Adipocyte (in vitro differentiated cells): Measurements from ENCODE around the gene UBE3B.
"Not testable (repeated sequence)": the region's sequence is repeated elsewhere in the genome, so short reads cannot be mapped to it uniquely, and the experiment has no call there.

Experiments
- DNase-seq: peaks from one replicate; pipeline ENCODE4 v3.0.0-alpha.2; 2015; ENCODE audit warnings: low read depth
- H3K27me3 ChIP-seq: replicated peaks from 2 replicates; pipeline ENCODE4 v1.7.0; 2013; ENCODE audit warnings: mild to moderate bottlenecking, low read length, moderate library complexity; ENCODE audit not compliant: control insufficient read depth, insufficient read depth
- H3K36me3 ChIP-seq: 2 replicates; pipeline ENCODE4 v1.7.0; 2013; ENCODE audit warnings: low read length, mild to moderate bottlenecking, moderate library complexity; ENCODE audit not compliant: control insufficient read depth, insufficient read depth, severe bottlenecking
- H3K4me1 ChIP-seq: 2 replicates; pipeline ENCODE4 v1.7.0; 2013; ENCODE audit warnings: mild to moderate bottlenecking, low read length, moderate library complexity; ENCODE audit not compliant: control insufficient read depth, insufficient read depth
- H3K4me3 ChIP-seq: 2 replicates; pipeline ENCODE4 v1.7.0; 2013; ENCODE audit warnings: mild to moderate bottlenecking, low read length, moderate library complexity
- H3K9ac ChIP-seq: 2 replicates; pipeline ENCODE4 v1.7.0; 2013; ENCODE audit warnings: mild to moderate bottlenecking, low read length, moderate library complexity
- H3K9me3 ChIP-seq: 2 replicates; pipeline ENCODE4 v1.7.0; 2013; ENCODE audit warnings: mild to moderate bottlenecking, low read length, moderate library complexity; ENCODE audit not compliant: control insufficient read depth

Gene UBE3B

GRCh38 chr12:109477185-109477962 is at the start of gene UBE3B, which contains the start of gene KCTD10:
UBE3B (plus strand) TSS chr12:109477634; CDS start chr12:109483552, 5,918 bp downstream.
KCTD10 (minus strand) TSS chr12:109477300; CDS start chr12:109477262, 38 bp downstream.
- Histone ChIP-seq H3K27me3 (no peaks in the 10 kb centered on the region), H3K4me1 (peaks cover 37% of the 10 kb centered on the region), H3K36me3 (peaks cover 8% of the 10 kb centered on the region), H3K4me3 (peak within 1 kb of the TSS; percentile 95), H3K9ac (peak within 1 kb of the TSS; percentile 99), H3K9me3 (no peaks in the 10 kb centered on the region)
- peak; percentile 96 for DNase-seq

GRCh38 chr12:109428037-109428629 is 49.3 kb upstream of the UBE3B start:
- H3K4me1 ChIP-seq, result peaks cover 3% of the 10 kb centered on the region
- H3K36me3 ChIP-seq, result no peaks in the 10 kb centered on the region
- no peaks in the 10 kb centered on the region for H3K9me3 ChIP-seq
- peaks cover 27% of the 10 kb centered on the region for H3K27me3 ChIP-seq
- peak; percentile 90 for DNase-seq
- H3K9ac ChIP-seq, result peak overlapping the region; percentile 9
- no peak overlapping the region for H3K4me3 ChIP-seq

GRCh38 chr12:109428804-109429203 is 48.6 kb upstream of the UBE3B start:
- H3K4me1 ChIP-seq, DNase-seq, H3K4me3 ChIP-seq, H3K36me3 ChIP-seq, H3K9me3 ChIP-seq: not testable (repeated sequence)
- H3K27me3 ChIP-seq, result peaks cover 23% of the 10 kb centered on the region
- peak overlapping the region; percentile 9 for H3K9ac ChIP-seq

DNA sequence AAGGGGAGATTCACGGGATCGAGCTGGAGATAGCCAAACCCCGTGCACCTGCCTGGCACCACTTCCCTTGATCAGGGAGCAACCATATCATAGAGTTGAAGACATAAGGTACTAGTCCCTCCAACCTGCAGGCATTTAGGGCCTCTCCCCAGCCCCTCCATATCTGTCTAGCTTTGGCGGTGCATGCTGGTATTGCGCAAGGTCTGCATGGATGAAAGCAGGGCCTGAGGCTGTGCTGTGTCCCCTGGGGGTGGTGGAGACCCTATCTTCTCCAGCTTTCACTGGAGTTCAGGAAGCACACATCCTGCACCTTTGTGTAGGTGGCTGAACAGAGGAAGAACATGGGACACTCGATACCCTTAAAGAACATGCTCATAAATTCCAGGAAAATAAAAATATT is 47.2 kb upstream of the UBE3B start:
- no peak for DNase-seq
- Histone ChIP-seq H3K4me3 (no peak overlapping the region), H3K9ac (no peak overlapping the region), H3K36me3 (no peaks in the 10 kb centered on the region), H3K4me1 (peaks cover 10% of the 10 kb centered on the region), H3K27me3 (peaks cover 14% of the 10 kb centered on the region), H3K9me3 (no peaks in the 10 kb centered on the region)

DNA sequence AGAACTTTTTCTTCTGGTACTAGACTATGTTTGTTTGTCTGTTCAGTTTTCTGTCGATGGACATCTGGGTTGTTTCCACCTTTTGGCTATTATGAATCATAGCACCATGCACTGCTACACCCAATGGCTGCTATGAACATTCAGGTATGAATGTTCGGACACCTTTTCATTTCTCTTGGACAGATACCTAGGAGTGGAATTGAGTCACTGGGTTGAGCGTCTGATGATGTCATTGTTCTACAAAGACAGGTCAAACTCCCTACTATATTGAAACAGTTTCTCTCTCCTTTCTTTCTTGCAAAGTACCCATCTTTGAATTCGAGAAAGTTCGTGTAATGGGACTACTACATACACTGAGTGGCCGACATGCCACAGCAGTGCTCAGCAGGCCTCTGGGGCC is 45.0 kb upstream of the UBE3B start:
- Histone ChIP-seq H3K27me3 (no peaks in the 10 kb centered on the region), H3K4me1 (peaks cover 10% of the 10 kb centered on the region), H3K36me3 (no peaks in the 10 kb centered on the region), H3K9ac (no peak overlapping the region), H3K4me3 (no peak overlapping the region), H3K9me3 (no peaks in the 10 kb centered on the region)
- no peak for DNase-seq

- no peaks in the 10 kb centered on the region for H3K36me3 ChIP-seq
- no peak overlapping the region for H3K9ac ChIP-seq
- DNase-seq, result peak; percentile 87
- H3K9me3 ChIP-seq, result no peaks in the 10 kb centered on the region
- H3K4me3 ChIP-seq, result no peak overlapping the region
- no peaks in the 10 kb centered on the region for H3K27me3 ChIP-seq
- peaks cover 10% of the 10 kb centered on the region for H3K4me1 ChIP-seq
Measured at GRCh38 chr12:109432842-109433304, 44.6 kb upstream of the UBE3B start.

GRCh38 chr12:109433618-109434017 is 43.8 kb upstream of the UBE3B start:
- Histone ChIP-seq H3K9me3 (no peaks in the 10 kb centered on the region), H3K4me1 (peaks cover 10% of the 10 kb centered on the region), H3K27me3 (no peaks in the 10 kb centered on the region), H3K9ac (no peak overlapping the region), H3K36me3 (no peaks in the 10 kb centered on the region), H3K4me3 (no peak overlapping the region)
- DNase-seq, result no peak

DNA sequence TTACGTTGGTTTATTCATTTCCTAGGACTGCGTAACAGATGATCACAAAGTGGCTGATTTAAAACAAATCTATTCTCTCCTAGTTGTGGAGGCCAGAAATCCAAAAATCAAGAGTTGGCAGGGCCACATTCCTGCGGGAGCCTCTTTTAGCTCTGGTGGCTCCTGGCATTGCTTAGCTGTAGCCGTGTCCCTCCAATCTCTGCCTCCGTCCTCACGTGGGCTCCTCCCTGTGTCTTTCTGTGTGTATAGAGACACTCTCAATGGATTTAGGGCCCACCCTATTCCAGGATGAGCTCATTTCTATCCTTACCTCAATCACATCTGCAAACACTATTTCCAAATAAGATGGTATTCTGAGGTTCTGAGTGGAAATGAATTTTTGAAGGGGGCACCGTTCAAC is 42.9 kb upstream of the UBE3B start:
- Histone ChIP-seq H3K4me3 (no peak overlapping the region), H3K4me1 (peaks cover 19% of the 10 kb centered on the region), H3K9ac (no peak overlapping the region), H3K9me3 (no peaks in the 10 kb centered on the region), H3K36me3 (no peaks in the 10 kb centered on the region), H3K27me3 (no peaks in the 10 kb centered on the region)
- DNase-seq, result no peak

- Histone ChIP-seq H3K27me3 (no peaks in the 10 kb centered on the region), H3K9me3 (no peaks in the 10 kb centered on the region), H3K9ac (no peak overlapping the region), H3K4me3 (no peak overlapping the region), H3K36me3 (no peaks in the 10 kb centered on the region), H3K4me1 (peaks cover 27% of the 10 kb centered on the region)
- DNase-seq, result no peak
Measured at GRCh38 chr12:109435428-109436187, 41.8 kb upstream of the UBE3B start.

DNA sequence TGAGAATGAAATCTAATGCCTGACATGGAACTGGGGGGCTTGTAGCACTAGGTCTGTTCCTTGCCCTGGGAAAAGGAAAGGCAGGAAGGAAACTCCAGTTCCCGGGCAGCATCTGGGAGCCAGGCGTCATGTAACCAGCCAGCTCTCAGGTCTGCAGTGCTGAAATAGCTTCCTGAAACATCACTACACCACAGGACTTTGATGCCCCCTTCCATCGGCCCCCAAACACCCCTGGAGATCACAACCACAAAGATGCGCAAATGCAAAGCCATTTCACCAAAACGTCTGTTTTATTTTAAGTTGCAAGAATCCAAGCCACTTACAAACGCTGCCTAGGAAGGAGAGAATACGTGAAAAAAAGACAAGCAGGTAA is 41.3 kb upstream of the UBE3B start:
- Histone ChIP-seq H3K4me3 (no peak overlapping the region), H3K4me1 (peaks cover 32% of the 10 kb centered on the region), H3K36me3 (no peaks in the 10 kb centered on the region), H3K27me3 (no peaks in the 10 kb centered on the region), H3K9me3 (no peaks in the 10 kb centered on the region), H3K9ac (no peak overlapping the region)
- DNase-seq, result no peak

- Histone ChIP-seq H3K4me3 (no peak overlapping the region), H3K36me3 (no peaks in the 10 kb centered on the region), H3K9me3 (no peaks in the 10 kb centered on the region), H3K27me3 (no peaks in the 10 kb centered on the region), H3K9ac (no peak overlapping the region), H3K4me1 (peaks cover 41% of the 10 kb centered on the region)
- no peak for DNase-seq
Measured at GRCh38 chr12:109439181-109439580, 38.3 kb upstream of the UBE3B start.
